Naive thymus-derived CD4-positive, alpha-beta T cell (primary cell): ENCODE measurements around the gene MAP2K3. TPM values are rescaled to one million over a fixed set of nuclear protein-coding genes. Genes with fewer than 3 reads are reported as not detected.

ENCODE experiments used
- ATAC-seq: fragments of 150-1000 bp; cut with Tn5 transposase; 2 replicates; pipeline ENCODE4 v1.10.0; 2021; ENCODE audit warnings: mild to moderate bottlenecking, moderate library complexity
- CTCF ChIA-PET: fragments of 350-600 bp; sonication (Branson Sonifier 250); formaldehyde crosslinking; loops from one replicate; lab custom pipeline; 2021; ENCODE audit warnings: antibody characterized with exemption; lab: Charles Lee
- POLR2A ChIA-PET: fragments of 350-600 bp; sonication (Branson Sonifier 250); formaldehyde crosslinking; loops from one replicate; lab custom pipeline; 2021; ENCODE audit warnings: antibody characterized with exemption, inconsistent platforms; lab: Charles Lee
- DNase-seq, 9 donors: peaks; one replicate each; pipeline versions ENCODE4 v3.0.0 to v3.0.0-alpha.2; 2020 to 2022; ENCODE audit warnings: mixed read lengths in 1 of 9
- H3K27ac ChIP-seq: one replicate; pipeline ENCODE4 v1.7.0; 2013; ENCODE audit warnings: mild to moderate bottlenecking, low read depth, low read length, moderate library complexity
- H3K27me3 ChIP-seq, 2 donors: one replicate each; pipeline ENCODE4 v1.7.0; 2013; ENCODE audit warnings: low read length in 2 of 2, mild to moderate bottlenecking in 2 of 2, moderate library complexity in 2 of 2; ENCODE audit not compliant: control insufficient read depth in 2 of 2, insufficient read depth in 2 of 2
- H3K36me3 ChIP-seq, 3 experiments: 1 replicate in 2 of 3; 2 replicates in 1 of 3; pipeline ENCODE4 v1.7.0; 2013; ENCODE audit warnings: low read length in 3 of 3, mild to moderate bottlenecking in 3 of 3, moderate library complexity in 1 of 3; ENCODE audit not compliant: insufficient read depth in 3 of 3, control insufficient read depth in 2 of 3
- H3K4me1 ChIP-seq, 2 donors: one replicate each; pipeline ENCODE4 v1.7.0; 2013; ENCODE audit warnings: low read length in 2 of 2, mild to moderate bottlenecking in 2 of 2, moderate library complexity in 1 of 2; ENCODE audit not compliant: control insufficient read depth in 2 of 2, insufficient read depth in 2 of 2
- H3K4me3 ChIP-seq: 2 replicates; pipeline ENCODE4 v1.7.0; 2013; ENCODE audit warnings: mild to moderate bottlenecking, low read length
- H3K9me3 ChIP-seq, 3 experiments: 1 replicate in 2 of 3; 2 replicates in 1 of 3; pipeline ENCODE4 v1.7.0; 2013; ENCODE audit warnings: low read length in 3 of 3; ENCODE audit not compliant: control insufficient read depth in 2 of 3
- H3K27ac Mint-ChIP-seq, 9 donors: one replicate each; pipeline ENCODE4 v1.8.0; 2020 to 2022; ENCODE audit warnings: mixed read lengths in 9 of 9, mild to moderate bottlenecking in 8 of 9, moderate library complexity in 5 of 9, inconsistent platforms in 2 of 9
- H3K27me3 Mint-ChIP-seq, 5 donors: one replicate each; pipeline ENCODE4 v1.8.0; 2021 to 2022; ENCODE audit warnings: mixed read lengths in 5 of 5, mild to moderate bottlenecking in 1 of 5
- H3K36me3 Mint-ChIP-seq, 5 donors: one replicate each; pipeline ENCODE4 v1.8.0; 2020 to 2022; ENCODE audit warnings: mixed read lengths in 5 of 5, mild to moderate bottlenecking in 3 of 5, inconsistent platforms in 1 of 5
- H3K4me1 Mint-ChIP-seq, 7 donors: one replicate each; pipeline ENCODE4 v1.8.0; 2020 to 2022; ENCODE audit warnings: mixed read lengths in 7 of 7, mild to moderate bottlenecking in 3 of 7, inconsistent platforms in 1 of 7
- H3K4me3 Mint-ChIP-seq, 10 donors: one replicate each; pipeline ENCODE4 v1.8.0; 2020 to 2022; ENCODE audit warnings: mild to moderate bottlenecking in 10 of 10, mixed read lengths in 10 of 10, moderate library complexity in 6 of 10, inconsistent platforms in 2 of 10
- H3K9me3 Mint-ChIP-seq, 11 donors: one replicate each; pipeline ENCODE4 v1.8.0; 2020 to 2022; ENCODE audit warnings: mixed read lengths in 11 of 11, mild to moderate bottlenecking in 4 of 11, inconsistent platforms in 1 of 11, moderate library complexity in 1 of 11
- intact Hi-C, 2 donors: fragments of 100-400 bp; cut with micrococcal nuclease; formaldehyde crosslinking; loops; one replicate each; pipeline ENCODE4 v1.15.1; 2023
- polyA plus RNA-seq, 2 donors: library from polyadenylated mRNA; unstranded; fragments of 300-500 nt; fragmentation: Illumina TruSeq; gene quantifications; one replicate each; pipeline ENCODE4 v1.2.3, GENCODE V29; 2021
- total RNA-seq, 6 experiments: library from RNA in 5 of 6; stranded (reverse) in 5 of 6; gene quantifications; 1 replicate in 5 of 6; 2 replicates in 1 of 6; pipeline ENCODE4 v1.2.3 and lab custom pipeline; 2021 to 2026

MAP2K3 gene
- total and polyA plus RNA-seq, 7 experiments from 2014 or later = 37.5 to 127 (median 47.7) TPM

DNA sequence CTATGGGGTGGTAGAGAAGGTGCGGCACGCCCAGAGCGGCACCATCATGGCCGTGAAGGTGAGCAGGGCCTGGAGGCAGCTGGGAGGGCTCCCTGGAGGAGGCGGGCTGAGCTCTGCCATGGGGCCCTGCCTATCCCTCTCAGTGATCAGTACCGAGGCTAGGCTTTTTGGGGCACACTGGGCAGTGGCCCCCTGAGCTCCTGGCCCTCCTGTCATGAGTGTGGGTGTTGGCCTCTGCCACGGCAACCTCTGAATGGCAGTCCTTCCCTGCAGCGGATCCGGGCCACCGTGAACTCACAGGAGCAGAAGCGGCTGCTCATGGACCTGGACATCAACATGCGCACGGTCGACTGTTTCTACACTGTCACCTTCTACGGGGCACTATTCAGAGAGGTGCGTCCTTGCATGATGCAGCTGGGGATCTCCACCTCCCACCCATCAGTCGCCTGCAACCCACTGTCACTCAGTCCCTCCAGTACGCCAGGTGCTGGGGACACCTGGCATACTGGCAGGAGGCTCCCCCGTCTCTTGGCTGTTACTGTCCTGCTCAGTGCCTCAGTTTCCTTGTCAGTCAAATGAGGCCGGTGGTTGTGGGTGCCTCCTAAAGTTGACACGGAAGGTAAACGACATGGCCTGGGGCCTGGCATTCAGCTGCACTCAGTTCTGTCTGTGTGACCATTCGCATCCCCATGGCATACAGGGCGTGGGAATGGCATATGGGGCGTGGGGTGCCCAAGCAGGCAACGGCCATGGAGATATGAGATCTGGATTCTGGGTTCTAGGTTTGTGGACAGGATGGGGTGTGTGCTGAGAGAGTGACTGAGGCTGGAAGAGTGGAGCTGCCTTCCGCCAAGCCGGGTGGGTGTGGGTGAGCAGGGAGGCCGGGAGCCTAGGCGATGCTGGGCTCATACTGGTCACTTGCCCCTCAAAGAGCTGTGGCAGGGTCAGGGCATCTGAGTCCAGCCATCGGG is 16.4 kb downstream of the MAP2K3 start:
- Histone ChIP-seq H3K4me1 (no peaks in the 10 kb centered on the region), H3K9me3 (no peaks in the 10 kb centered on the region), H3K36me3 (peaks cover 0 to 81% (median 0%) of the 10 kb centered on the region in 3 experiments), H3K27me3 (no peaks in the 10 kb centered on the region), H3K27ac (no peak overlapping the region), H3K4me3 (no peak overlapping the region)
- H3K4me3 Mint-ChIP-seq = peak overlapping the region in 1 of 10 donors; percentile 3
- ChIA-PET CTCF (interaction anchor here (1.1 kb wide), 1 partner anchor 182 kb away, joined by 3 read pairs; no protein-coding TSS in a partner anchor), POLR2A (interaction anchor here (0.6 to 1.8 kb wide), 2 partner anchors 13 to 15 kb away, joined by 3 to 4 read pairs; no protein-coding TSS in a partner anchor)
- H3K36me3 Mint-ChIP-seq = peaks cover 5 to 25% (median 12%) of the 10 kb centered on the region in 5 donors
- H3K9me3 Mint-ChIP-seq = peaks cover 0 to 18% (median 5%) of the 10 kb centered on the region in 11 donors
- intact Hi-C loops = no loop called here
- H3K4me1 Mint-ChIP-seq = no peaks in the 10 kb centered on the region
- H3K27ac Mint-ChIP-seq = no peak overlapping the region
- no peaks in the 10 kb centered on the region for H3K27me3 Mint-ChIP-seq
- ATAC-seq (no peak), DNase-seq (no peak)

DNA sequence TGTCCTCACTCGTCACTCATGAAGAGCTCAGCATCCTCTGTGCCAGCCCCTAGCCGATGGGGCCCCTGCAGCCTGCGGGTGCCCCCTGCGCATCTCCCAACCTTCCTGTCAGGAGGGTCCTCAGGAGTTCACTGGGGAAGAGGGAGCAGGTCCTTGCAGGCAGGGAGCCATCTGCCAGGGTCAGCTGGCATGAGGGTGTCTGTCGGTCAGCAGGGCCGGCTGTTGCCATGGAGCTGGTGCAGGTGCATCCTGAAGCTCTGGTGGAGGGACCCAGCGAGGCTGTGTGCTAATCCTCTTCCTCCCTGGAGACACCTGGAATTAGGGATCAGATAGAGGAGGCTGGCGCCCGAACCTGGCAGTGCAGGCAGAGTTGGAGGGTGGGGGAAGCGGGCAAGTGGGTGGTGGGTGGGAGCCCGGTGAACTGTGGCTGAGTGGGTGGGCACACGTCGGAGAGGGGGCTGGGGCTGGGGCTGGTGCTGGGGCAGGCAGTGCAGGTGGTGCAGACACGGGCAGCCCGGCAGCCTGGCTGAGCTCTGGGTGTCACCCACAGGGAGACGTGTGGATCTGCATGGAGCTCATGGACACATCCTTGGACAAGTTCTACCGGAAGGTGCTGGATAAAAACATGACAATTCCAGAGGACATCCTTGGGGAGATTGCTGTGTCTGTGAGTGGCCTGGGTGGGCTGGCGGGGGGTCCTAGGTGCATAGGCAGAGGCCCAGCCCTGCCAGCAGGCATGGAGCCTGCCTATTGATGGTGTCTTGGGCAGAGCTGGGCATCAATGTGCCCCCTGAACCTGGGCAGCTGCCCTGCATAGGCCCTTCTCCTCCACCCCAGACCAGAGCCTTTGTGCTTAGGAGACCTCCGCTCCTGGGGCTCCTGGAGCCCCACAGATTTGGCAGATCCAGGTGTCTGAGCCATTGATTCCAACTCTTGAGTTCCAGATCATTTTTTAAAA is 17.4 kb downstream of the MAP2K3 start:
- H3K27me3 ChIP-seq = no peaks in the 10 kb centered on the region
- no peak for ATAC-seq
- ChIA-PET POLR2A (interaction anchor here (0.6 kb wide), 1 partner anchor 16 kb away, joined by 3 read pairs; no protein-coding TSS in a partner anchor), CTCF (no interaction called here)
- DNase-seq = no peak
- H3K27me3 Mint-ChIP-seq = no peaks in the 10 kb centered on the region
- no peaks in the 10 kb centered on the region for H3K9me3 ChIP-seq
- no peak overlapping the region for H3K4me3 Mint-ChIP-seq
- intact Hi-C loops = no loop called here
- H3K4me1 Mint-ChIP-seq = no peaks in the 10 kb centered on the region
- peaks cover 0 to 84% (median 0%) of the 10 kb centered on the region in 3 experiments for H3K36me3 ChIP-seq
- H3K27ac ChIP-seq = no peak overlapping the region
- no peak overlapping the region for H3K4me3 ChIP-seq
- no peak overlapping the region for H3K27ac Mint-ChIP-seq
- H3K9me3 Mint-ChIP-seq = peaks cover 0 to 16% (median 4%) of the 10 kb centered on the region in 11 donors
- H3K36me3 Mint-ChIP-seq = peaks cover 9 to 33% (median 12%) of the 10 kb centered on the region in 5 donors
- H3K4me1 ChIP-seq = no peaks in the 10 kb centered on the region

- Mint-ChIP-seq H3K27ac (no peak overlapping the region), H3K36me3 (peaks cover 9 to 36% (median 12%) of the 10 kb centered on the region in 5 donors), H3K9me3 (peaks cover 0 to 14% (median 4%) of the 10 kb centered on the region in 11 donors), H3K27me3 (no peaks in the 10 kb centered on the region), H3K4me3 (no peak overlapping the region), H3K4me1 (no peaks in the 10 kb centered on the region)
- CTCF ChIA-PET = no interaction called here
- no peaks in the 10 kb centered on the region for H3K4me1 ChIP-seq
- DNase-seq = no peak
- no peak overlapping the region for H3K4me3 ChIP-seq
- no peak overlapping the region for H3K27ac ChIP-seq
- no peaks in the 10 kb centered on the region for H3K9me3 ChIP-seq
- intact Hi-C loops = no loop called here
- ATAC-seq = no peak
- H3K36me3 ChIP-seq = peaks cover 0 to 84% (median 0%) of the 10 kb centered on the region in 3 experiments
- POLR2A ChIA-PET = no interaction called here
- H3K27me3 ChIP-seq = no peaks in the 10 kb centered on the region
Measured at GRCh38 chr17:21302711-21303425, 18.4 kb downstream of the MAP2K3 start.

- H3K36me3 Mint-ChIP-seq = peaks cover 10 to 42% (median 15%) of the 10 kb centered on the region in 5 donors
- CTCF ChIA-PET = no interaction called here
- Histone ChIP-seq H3K36me3 (peaks cover 0 to 82% (median 2%) of the 10 kb centered on the region in 3 experiments), H3K4me1 (no peaks in the 10 kb centered on the region), H3K27me3 (no peaks in the 10 kb centered on the region), H3K4me3 (no peak overlapping the region), H3K27ac (no peak overlapping the region), H3K9me3 (no peaks in the 10 kb centered on the region)
- H3K27me3 Mint-ChIP-seq = no peaks in the 10 kb centered on the region
- H3K4me3 Mint-ChIP-seq = no peak overlapping the region
- H3K27ac Mint-ChIP-seq = peak overlapping the region in 1 of 9 donors; percentile 69
- DNase-seq (no peak), ATAC-seq (no peak)
- intact Hi-C loops = no loop called here
- H3K9me3 Mint-ChIP-seq = peaks cover 0 to 17% (median 4%) of the 10 kb centered on the region in 11 donors
- POLR2A ChIA-PET = no interaction called here
- no peaks in the 10 kb centered on the region for H3K4me1 Mint-ChIP-seq
Measured at GRCh38 chr17:21303441-21304065, 19.0 kb downstream of the MAP2K3 start.

DNA sequence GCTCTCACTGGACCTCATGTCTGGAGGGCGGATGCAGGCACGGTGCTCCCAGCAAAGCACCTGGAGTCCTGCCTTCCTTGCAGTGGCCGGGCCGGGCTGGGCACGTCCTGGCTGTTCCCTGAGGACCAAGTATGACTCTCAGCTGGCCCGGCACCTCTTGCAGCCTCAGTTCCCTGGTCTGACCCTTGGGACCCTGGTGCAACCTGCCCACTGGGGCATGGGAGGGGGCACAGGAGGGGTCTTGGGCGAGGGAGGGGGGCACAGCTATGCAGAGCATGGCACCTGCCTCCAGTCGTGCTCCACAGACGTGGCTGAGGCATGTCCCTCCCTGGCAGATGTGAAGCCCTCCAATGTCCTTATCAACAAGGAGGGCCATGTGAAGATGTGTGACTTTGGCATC is 19.6 kb downstream of the MAP2K3 start:
- DNase-seq = no peak
- H3K27ac ChIP-seq = no peak overlapping the region
- no peaks in the 10 kb centered on the region for H3K27me3 Mint-ChIP-seq
- H3K4me1 Mint-ChIP-seq = no peaks in the 10 kb centered on the region
- intact Hi-C loops = no loop called here
- no peaks in the 10 kb centered on the region for H3K27me3 ChIP-seq
- ChIA-PET POLR2A (no interaction called here), CTCF (no interaction called here)
- no peak overlapping the region for H3K4me3 ChIP-seq
- no peaks in the 10 kb centered on the region for H3K4me1 ChIP-seq
- H3K36me3 Mint-ChIP-seq = peaks cover 16 to 47% (median 20%) of the 10 kb centered on the region in 5 donors
- peaks cover 0 to 5% (median 0%) of the 10 kb centered on the region in 3 experiments for H3K9me3 ChIP-seq
- no peak overlapping the region for H3K4me3 Mint-ChIP-seq
- peaks cover 0 to 82% (median 4%) of the 10 kb centered on the region in 3 experiments for H3K36me3 ChIP-seq
- H3K9me3 Mint-ChIP-seq = peaks cover 0 to 19% (median 5%) of the 10 kb centered on the region in 11 donors
- ATAC-seq = no peak
- H3K27ac Mint-ChIP-seq = no peak overlapping the region
